Measurements from ENCODE around the gene BRCA1. TPM values are rescaled to one million over a fixed set of nuclear protein-coding genes. Genes with fewer than 3 reads are reported as not detected.
A peak's percentile ranks its signal among the peaks of the same experiment; 100 is the strongest.

Gene BRCA1
- polyA plus RNA-seq, 3 donors, result 0.87 to 2.6 (median 1.9) TPM

GRCh38 chr17:43028221-43028861 lies 96.8 kb downstream of the BRCA1 start:
- Histone ChIP-seq H3K36me3 (replicated peaks in 1 of 2; ENCODE audit: control insufficient read depth in 1 of 2, insufficient read depth in 2 of 2, low read length in 2 of 2) (no peaks in the 10 kb centered on the region), H3K9me3 (replicated peaks in 1 of 2; ENCODE audit: control insufficient read depth in 1 of 2, insufficient read depth in 1 of 2, low read length in 2 of 2) (no peaks in the 10 kb centered on the region), H3K4me3 (replicated peaks in 1 of 3; ENCODE audit: low read depth in 2 of 3, low read length in 3 of 3) (no peak overlapping the region), H3K4me1 (ENCODE audit: control insufficient read depth in 1 of 2, insufficient read depth in 2 of 2, low read length in 2 of 2) (peaks cover 13 to 26% of the 10 kb centered on the region in 2 donors), H2AFZ (ENCODE audit: insufficient read depth, low read depth, low read length, poor library complexity, severe bottlenecking) (no peak overlapping the region), H3K27me3 (ENCODE audit: control insufficient read depth in 2 of 2, insufficient read depth in 2 of 2, low read length in 2 of 2) (peaks cover 0 to 15% of the 10 kb centered on the region in 2 donors), H3K9ac (ENCODE audit: insufficient read depth, low read length, poor library complexity, severe bottlenecking) (no peak overlapping the region), H3K27ac (ENCODE audit: low read depth in 1 of 2, low read length in 2 of 2) (no peak overlapping the region), H3K79me2 (ENCODE audit: insufficient read depth, low read length) (no peaks in the 10 kb centered on the region), H3K4me2 (replicated peaks; ENCODE audit: extremely low read depth, low read length, poor library complexity, severe bottlenecking) (no peak overlapping the region), H4K20me1 (ENCODE audit: insufficient read depth, low read length) (no peaks in the 10 kb centered on the region)
- peaks cover 0 to 3% (median 0%) of the 10 kb centered on the region in 7 donors for H3K9me3 Mint-ChIP-seq
- no peak for TF ChIP-seq CTCF (IDR thresholded peaks at IDR 0.05)
- no peak for DNase-seq
- 92% methylated on average over 15 of the region's 17 CpGs for WGBS (ENCODE audit: insufficient coverage)
- H3K27ac Mint-ChIP-seq, result no peak overlapping the region
- intact Hi-C loops (cut with micrococcal nuclease), result loop anchor here in 1 of 2 donors (10.0 kb wide), 2 partner anchors 96 to 146 kb away; partner anchors contain the start of genes BRCA1 and NBR1
- H3K36me3 Mint-ChIP-seq, result peaks cover 0 to 3% of the 10 kb centered on the region in 2 donors
- peaks cover 8 to 27% (median 16%) of the 10 kb centered on the region in 3 donors for H3K27me3 Mint-ChIP-seq (ENCODE audit: low read depth in 3 of 3)
- H3K4me1 Mint-ChIP-seq, result peaks cover 30% of the 10 kb centered on the region
- H3K4me3 Mint-ChIP-seq, result no peak overlapping the region

DNA sequence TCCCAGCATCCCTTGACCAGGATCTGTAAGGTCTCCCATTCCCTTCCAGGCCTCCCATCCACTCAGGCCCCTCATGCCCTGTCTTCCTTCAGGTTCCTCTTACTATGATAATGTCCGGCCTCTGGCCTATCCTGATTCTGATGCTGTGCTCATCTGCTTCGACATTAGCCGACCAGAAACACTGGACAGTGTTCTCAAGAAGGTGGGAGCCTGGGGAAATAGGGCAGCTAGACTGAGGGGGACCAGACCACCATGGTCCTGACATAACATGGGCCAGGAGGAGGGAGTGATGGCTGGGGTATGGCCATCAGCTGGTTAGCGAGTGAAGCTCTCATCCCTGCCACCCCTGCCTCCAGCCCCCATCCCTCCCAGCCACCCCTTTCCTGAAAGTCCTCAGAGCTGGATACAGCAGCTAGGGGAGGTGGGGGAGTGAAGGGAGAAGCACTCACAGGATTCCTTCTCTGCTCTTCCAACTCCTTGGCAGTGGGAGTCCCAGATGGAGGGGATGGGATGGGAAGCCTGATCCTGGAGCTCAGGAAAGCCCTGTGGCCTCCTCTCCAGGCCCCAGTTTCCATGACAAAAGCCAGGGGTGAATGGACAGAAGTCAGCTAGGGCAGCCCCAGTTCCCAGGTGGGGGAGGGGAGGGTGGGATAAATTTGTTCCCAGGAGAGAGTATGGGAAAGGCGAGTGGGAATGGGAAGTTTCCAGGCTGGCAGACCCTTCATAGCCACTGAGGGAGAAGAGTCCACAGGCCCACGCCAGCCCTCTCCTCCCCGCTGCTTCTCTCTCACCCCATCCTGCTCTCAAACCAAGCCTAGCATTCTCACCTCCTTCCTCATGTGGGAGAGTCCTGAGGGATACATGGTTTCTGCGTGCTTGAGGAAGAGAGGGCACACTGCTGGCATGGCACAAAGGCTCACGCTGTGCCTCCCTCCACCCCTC lies 97.8 kb downstream of the BRCA1 start:
- DNase-seq, result no peak
- H3K4me1 Mint-ChIP-seq, result peaks cover 30% of the 10 kb centered on the region
- Histone ChIP-seq H3K4me1 (ENCODE audit: control insufficient read depth in 1 of 2, insufficient read depth in 2 of 2, low read length in 2 of 2) (peaks cover 17 to 26% of the 10 kb centered on the region in 2 donors), H4K20me1 (ENCODE audit: insufficient read depth, low read length) (no peaks in the 10 kb centered on the region), H3K36me3 (replicated peaks in 1 of 2; ENCODE audit: control insufficient read depth in 1 of 2, insufficient read depth in 2 of 2, low read length in 2 of 2) (no peaks in the 10 kb centered on the region), H3K9ac (ENCODE audit: insufficient read depth, low read length, poor library complexity, severe bottlenecking) (no peak overlapping the region), H3K4me3 (replicated peaks in 1 of 3; ENCODE audit: low read depth in 2 of 3, low read length in 3 of 3) (no peak overlapping the region), H2AFZ (ENCODE audit: insufficient read depth, low read depth, low read length, poor library complexity, severe bottlenecking) (no peak overlapping the region), H3K79me2 (ENCODE audit: insufficient read depth, low read length) (no peaks in the 10 kb centered on the region), H3K4me2 (replicated peaks; ENCODE audit: extremely low read depth, low read length, poor library complexity, severe bottlenecking) (no peak overlapping the region), H3K27ac (ENCODE audit: low read depth in 1 of 2, low read length in 2 of 2) (no peak overlapping the region), H3K27me3 (ENCODE audit: control insufficient read depth in 2 of 2, insufficient read depth in 2 of 2, low read length in 2 of 2) (peaks cover 0 to 15% of the 10 kb centered on the region in 2 donors), H3K9me3 (replicated peaks in 1 of 2; ENCODE audit: control insufficient read depth in 1 of 2, insufficient read depth in 1 of 2, low read length in 2 of 2) (no peaks in the 10 kb centered on the region)
- no peak for TF ChIP-seq CTCF (IDR thresholded peaks at IDR 0.05)
- H3K4me3 Mint-ChIP-seq, result no peak overlapping the region
- peaks cover 8 to 28% (median 16%) of the 10 kb centered on the region in 3 donors for H3K27me3 Mint-ChIP-seq (ENCODE audit: low read depth in 3 of 3)
- peaks cover 0 to 3% (median 0%) of the 10 kb centered on the region in 7 donors for H3K9me3 Mint-ChIP-seq
- peaks cover 0 to 3% of the 10 kb centered on the region in 2 donors for H3K36me3 Mint-ChIP-seq
- peak overlapping the region in 1 of 7 donors; percentile 82 for H3K27ac Mint-ChIP-seq
- WGBS (ENCODE audit: insufficient coverage), result 95% methylated on average over 3 of the region's 9 CpGs
- intact Hi-C loops (cut with micrococcal nuclease), result loop anchor here in 1 of 2 donors (10.0 kb wide), 2 partner anchors 97 to 147 kb away; partner anchors contain the start of genes BRCA1 and NBR1
